ENCODE results near the gene WNT16. TPM values are rescaled to one million over a fixed set of nuclear protein-coding genes. Genes with fewer than 3 reads are reported as not detected.

The WNT16 gene, protein sequence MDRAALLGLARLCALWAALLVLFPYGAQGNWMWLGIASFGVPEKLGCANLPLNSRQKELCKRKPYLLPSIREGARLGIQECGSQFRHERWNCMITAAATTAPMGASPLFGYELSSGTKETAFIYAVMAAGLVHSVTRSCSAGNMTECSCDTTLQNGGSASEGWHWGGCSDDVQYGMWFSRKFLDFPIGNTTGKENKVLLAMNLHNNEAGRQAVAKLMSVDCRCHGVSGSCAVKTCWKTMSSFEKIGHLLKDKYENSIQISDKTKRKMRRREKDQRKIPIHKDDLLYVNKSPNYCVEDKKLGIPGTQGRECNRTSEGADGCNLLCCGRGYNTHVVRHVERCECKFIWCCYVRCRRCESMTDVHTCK
- polyA plus RNA-seq, result under 1 TPM; 0.02 to 0.05 TPM

DNA sequence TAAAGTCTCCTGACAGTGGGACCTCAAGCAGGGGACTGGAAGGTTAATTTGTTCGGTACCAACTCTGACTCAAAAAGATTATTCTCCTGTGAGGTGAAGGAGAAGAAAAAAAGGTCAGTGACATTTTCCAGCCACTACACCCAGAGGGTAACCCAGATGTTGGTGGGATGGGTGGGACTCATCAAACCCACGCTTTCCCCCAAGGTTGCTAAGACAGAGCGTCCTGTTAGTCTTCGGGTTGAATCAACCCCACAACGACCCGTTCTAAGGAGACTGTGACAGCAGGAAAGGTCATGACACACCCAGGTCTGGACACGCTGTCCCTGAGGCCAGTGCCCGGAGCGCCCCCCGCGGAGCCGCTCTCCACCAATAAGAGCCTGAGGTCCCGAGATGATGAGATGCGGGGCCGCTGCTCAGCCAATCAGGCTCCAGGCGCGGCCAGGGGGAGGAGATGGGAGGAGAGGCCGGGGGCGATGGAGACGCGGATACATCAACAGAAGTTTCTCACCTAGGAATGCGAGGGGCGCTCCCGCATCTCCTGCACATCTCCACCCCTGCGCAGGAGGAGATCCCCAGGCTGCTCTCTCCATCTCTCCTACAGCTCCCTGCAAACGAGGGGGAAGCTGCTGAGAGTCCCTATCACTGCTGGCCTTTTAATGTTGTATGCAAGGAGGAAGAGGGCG lies at the start of gene WNT16:
WNT16 (plus strand) TSS at position 493 of the 683 bp plus-strand sequence. CDS start 293 bp downstream, outside the sequence.
- Histone ChIP-seq H3K9me3 (ENCODE audit: control insufficient read depth in 2 of 2, insufficient read depth in 1 of 2, low read depth in 1 of 2, low read length in 1 of 2) (no peaks in the 10 kb centered on the region), H3K36me3 (ENCODE audit: control insufficient read depth in 2 of 2, insufficient read depth in 2 of 2, low read length in 1 of 2) (no peaks in the 10 kb centered on the region), H3K27me3 (ENCODE audit: control insufficient read depth in 1 of 2, insufficient read depth in 2 of 2, low read length in 2 of 2) (peaks cover 0 to 6% of the 10 kb centered on the region in 2 donors), H3K27ac (ENCODE audit: low read depth in 2 of 2, low read length in 1 of 2) (no peak within 1 kb of the TSS), H3K4me1 (ENCODE audit: control insufficient read depth in 2 of 2, insufficient read depth in 2 of 2, low read length in 1 of 2) (peaks cover 9 to 12% of the 10 kb centered on the region in 2 donors), H3K4me3 (ENCODE audit: low read depth in 1 of 2, low read length in 2 of 2) (peak within 1 kb of the TSS; percentile 33 to 46)
- WGBS, 2 donors, result 19 to 23% methylated on average over 27 of the region's 27 CpGs

DNA sequence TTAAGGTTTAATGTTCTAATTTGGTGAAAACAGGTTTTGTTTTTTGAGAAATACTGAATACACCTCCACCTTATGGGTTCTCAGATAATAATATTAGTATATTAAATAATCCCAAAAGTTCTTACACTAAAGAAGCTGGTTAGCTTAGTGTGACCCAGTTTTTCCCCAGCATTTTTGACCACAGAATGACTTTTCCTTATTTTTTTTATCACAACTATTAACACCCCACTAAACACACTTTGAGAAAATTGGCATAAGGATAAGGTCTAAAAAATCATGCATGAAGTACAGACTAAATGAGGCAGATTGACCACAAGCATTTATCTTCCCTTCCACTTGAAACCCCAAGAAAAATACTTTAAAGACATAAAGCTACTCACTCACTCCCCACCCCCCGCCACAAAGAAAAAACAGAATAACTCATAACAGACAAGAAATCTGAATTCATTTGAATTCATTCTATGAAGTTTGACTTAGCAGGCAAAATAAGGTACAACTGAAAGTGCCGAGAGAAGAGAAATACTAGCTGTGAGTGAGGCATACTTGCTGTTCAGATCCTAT lies 49.7 kb upstream of the WNT16 start:
- no peak overlapping the region for H3K4me3 ChIP-seq (ENCODE audit: low read depth in 1 of 2, low read length in 2 of 2)
- peaks cover 0 to 3% of the 10 kb centered on the region in 2 donors for H3K9me3 ChIP-seq (ENCODE audit: control insufficient read depth in 2 of 2, insufficient read depth in 1 of 2, low read depth in 1 of 2, low read length in 1 of 2)
- no peaks in the 10 kb centered on the region for H3K4me1 ChIP-seq (ENCODE audit: control insufficient read depth in 2 of 2, insufficient read depth in 2 of 2, low read length in 1 of 2)
- no peaks in the 10 kb centered on the region for H3K27me3 ChIP-seq (ENCODE audit: control insufficient read depth in 1 of 2, insufficient read depth in 2 of 2, low read length in 2 of 2)
- no peaks in the 10 kb centered on the region for H3K36me3 ChIP-seq (ENCODE audit: control insufficient read depth in 2 of 2, insufficient read depth in 2 of 2, low read length in 1 of 2)
- no peak overlapping the region for H3K27ac ChIP-seq (ENCODE audit: low read depth in 2 of 2, low read length in 1 of 2)
- 77 to 79% methylated on average over 2 of the region's 2 CpGs for WGBS, 2 donors

DNA sequence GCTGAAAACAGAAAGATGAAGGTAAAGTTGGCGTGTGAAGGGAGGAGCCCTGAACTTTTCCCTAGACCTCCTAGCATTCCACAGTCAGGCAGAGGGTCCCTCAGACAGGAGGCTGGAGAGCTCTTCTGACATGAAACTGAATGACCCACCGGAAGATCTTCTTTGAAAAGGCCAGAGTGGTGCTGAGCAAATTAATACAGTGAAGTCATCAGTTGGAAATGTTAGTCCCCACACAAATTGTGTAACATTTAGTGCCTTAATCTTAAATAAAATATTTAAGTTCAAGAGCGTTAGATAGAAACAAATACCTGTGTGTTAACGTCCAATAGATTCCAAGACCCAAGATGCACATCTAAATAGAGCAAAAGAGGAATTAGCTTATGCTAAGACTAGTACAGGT lies 49.0 kb upstream of the WNT16 start:
- H3K9me3 ChIP-seq (ENCODE audit: control insufficient read depth in 2 of 2, insufficient read depth in 1 of 2, low read depth in 1 of 2, low read length in 1 of 2), result peaks cover 0 to 3% of the 10 kb centered on the region in 2 donors
- WGBS, 2 donors, result 82 to 84% methylated on average over 4 of the region's 4 CpGs
- H3K27ac ChIP-seq (ENCODE audit: low read depth in 2 of 2, low read length in 1 of 2), result no peak overlapping the region
- H3K4me3 ChIP-seq (ENCODE audit: low read depth in 1 of 2, low read length in 2 of 2), result no peak overlapping the region
- no peaks in the 10 kb centered on the region for H3K27me3 ChIP-seq (ENCODE audit: control insufficient read depth in 1 of 2, insufficient read depth in 2 of 2, low read length in 2 of 2)
- no peaks in the 10 kb centered on the region for H3K4me1 ChIP-seq (ENCODE audit: control insufficient read depth in 2 of 2, insufficient read depth in 2 of 2, low read length in 1 of 2)
- no peaks in the 10 kb centered on the region for H3K36me3 ChIP-seq (ENCODE audit: control insufficient read depth in 2 of 2, insufficient read depth in 2 of 2, low read length in 1 of 2)

DNA sequence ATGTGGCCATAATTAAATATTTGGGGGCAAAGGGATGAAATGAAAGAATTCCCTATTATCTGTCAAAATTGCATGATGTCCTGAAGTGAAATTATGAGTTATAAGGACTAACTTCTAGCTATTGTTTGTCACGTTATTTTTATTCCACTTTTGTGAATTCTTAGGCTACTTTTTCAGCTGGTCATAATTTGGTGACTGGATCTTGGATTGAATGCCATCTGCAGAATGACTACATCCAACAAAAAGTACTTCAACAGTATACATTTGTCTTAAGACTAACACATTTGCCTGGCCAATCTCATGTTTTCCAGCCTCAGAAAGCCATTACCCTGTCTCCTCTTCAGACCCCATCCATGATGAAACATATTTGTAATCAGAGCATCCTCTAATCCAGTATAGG lies 48.1 kb upstream of the WNT16 start:
- WGBS, 2 donors, result 69 to 84% methylated on average over 1 of the region's 1 CpG
- no peak overlapping the region for H3K27ac ChIP-seq (ENCODE audit: low read depth in 2 of 2, low read length in 1 of 2)

DNA sequence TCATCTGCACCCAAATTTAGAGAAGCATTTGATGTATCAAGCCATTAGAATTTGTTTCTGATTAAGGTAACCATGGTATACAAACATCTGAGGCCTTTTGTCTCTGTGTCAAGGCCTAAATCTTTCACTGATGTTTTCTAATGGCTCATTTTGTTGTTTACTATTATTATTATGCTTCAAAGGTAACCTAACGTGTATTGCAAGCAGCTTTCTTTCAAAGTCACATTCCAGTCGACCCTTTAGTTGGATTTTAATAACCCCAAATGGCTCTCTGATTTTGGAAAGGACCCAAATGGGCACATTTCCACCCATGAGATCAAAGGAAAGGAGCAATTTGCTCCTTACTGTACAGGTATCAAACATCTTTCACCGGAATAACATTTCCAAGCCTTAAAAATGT lies 46.7 kb upstream of the WNT16 start:
- H3K27ac ChIP-seq (ENCODE audit: low read depth in 2 of 2, low read length in 1 of 2), result no peak overlapping the region
- H3K4me3 ChIP-seq (ENCODE audit: low read depth in 1 of 2, low read length in 2 of 2), result no peak overlapping the region
- no peaks in the 10 kb centered on the region for H3K27me3 ChIP-seq (ENCODE audit: control insufficient read depth in 1 of 2, insufficient read depth in 2 of 2, low read length in 2 of 2)
- H3K36me3 ChIP-seq (ENCODE audit: control insufficient read depth in 2 of 2, insufficient read depth in 2 of 2, low read length in 1 of 2), result no peaks in the 10 kb centered on the region
- H3K9me3 ChIP-seq (ENCODE audit: control insufficient read depth in 2 of 2, insufficient read depth in 1 of 2, low read depth in 1 of 2, low read length in 1 of 2), result peaks cover 0 to 6% of the 10 kb centered on the region in 2 donors
- H3K4me1 ChIP-seq (ENCODE audit: control insufficient read depth in 2 of 2, insufficient read depth in 2 of 2, low read length in 1 of 2), result no peaks in the 10 kb centered on the region
- WGBS, 2 donors, result 55 to 58% methylated on average over 3 of the region's 3 CpGs

More for the DNA sequence above, 48.1 kb upstream of the WNT16 start:
- Histone ChIP-seq H3K27me3 (ENCODE audit: control insufficient read depth in 1 of 2, insufficient read depth in 2 of 2, low read length in 2 of 2) (no peaks in the 10 kb centered on the region), H3K36me3 (ENCODE audit: control insufficient read depth in 2 of 2, insufficient read depth in 2 of 2, low read length in 1 of 2) (no peaks in the 10 kb centered on the region), H3K4me1 (ENCODE audit: control insufficient read depth in 2 of 2, insufficient read depth in 2 of 2, low read length in 1 of 2) (no peaks in the 10 kb centered on the region), H3K4me3 (ENCODE audit: low read depth in 1 of 2, low read length in 2 of 2) (no peak overlapping the region), H3K9me3 (ENCODE audit: control insufficient read depth in 2 of 2, insufficient read depth in 1 of 2, low read depth in 1 of 2, low read length in 1 of 2) (peaks cover 0 to 6% of the 10 kb centered on the region in 2 donors)

DNA sequence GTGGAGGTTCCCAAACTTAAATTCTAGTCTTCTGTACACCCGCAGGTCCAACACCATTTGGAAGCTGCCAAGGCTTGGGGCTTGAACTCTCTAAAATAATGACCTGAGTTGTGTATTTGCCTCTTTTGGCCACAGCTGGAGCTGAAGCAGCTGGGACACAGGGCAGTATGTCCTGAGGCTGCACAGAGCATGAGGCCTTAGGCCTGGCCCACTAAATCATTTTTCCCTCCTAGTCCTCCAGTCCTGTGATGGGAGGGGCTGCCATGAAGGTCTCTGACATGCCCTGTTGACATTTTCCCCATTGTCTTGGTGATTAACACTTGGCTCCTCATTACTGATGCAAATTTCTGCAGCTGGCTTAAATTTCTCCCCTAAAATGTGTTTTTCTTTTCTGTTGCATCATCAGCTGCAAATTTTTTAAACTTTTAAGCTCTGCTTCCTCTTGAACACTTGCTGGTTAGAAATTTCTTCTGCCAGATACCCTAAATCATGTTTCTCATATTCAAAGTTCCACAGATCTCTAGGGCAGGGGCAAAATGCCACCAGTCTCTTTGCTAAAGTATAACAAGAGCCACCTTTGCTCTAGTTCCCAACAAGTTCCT lies 43.6 kb upstream of the WNT16 start:
- H3K4me3 ChIP-seq (ENCODE audit: low read depth in 1 of 2, low read length in 2 of 2), result no peak overlapping the region
- no peaks in the 10 kb centered on the region for H3K4me1 ChIP-seq (ENCODE audit: control insufficient read depth in 2 of 2, insufficient read depth in 2 of 2, low read length in 1 of 2)
- no peaks in the 10 kb centered on the region for H3K36me3 ChIP-seq (ENCODE audit: control insufficient read depth in 2 of 2, insufficient read depth in 2 of 2, low read length in 1 of 2)
- WGBS, 2 donors, result 92 to 98% methylated on average over 1 of the region's 1 CpG
- no peak overlapping the region for H3K27ac ChIP-seq (ENCODE audit: low read depth in 2 of 2, low read length in 1 of 2)
- no peaks in the 10 kb centered on the region for H3K27me3 ChIP-seq (ENCODE audit: control insufficient read depth in 1 of 2, insufficient read depth in 2 of 2, low read length in 2 of 2)
- H3K9me3 ChIP-seq (ENCODE audit: control insufficient read depth in 2 of 2, insufficient read depth in 1 of 2, low read depth in 1 of 2, low read length in 1 of 2), result peaks cover 2 to 6% of the 10 kb centered on the region in 2 donors

DNA sequence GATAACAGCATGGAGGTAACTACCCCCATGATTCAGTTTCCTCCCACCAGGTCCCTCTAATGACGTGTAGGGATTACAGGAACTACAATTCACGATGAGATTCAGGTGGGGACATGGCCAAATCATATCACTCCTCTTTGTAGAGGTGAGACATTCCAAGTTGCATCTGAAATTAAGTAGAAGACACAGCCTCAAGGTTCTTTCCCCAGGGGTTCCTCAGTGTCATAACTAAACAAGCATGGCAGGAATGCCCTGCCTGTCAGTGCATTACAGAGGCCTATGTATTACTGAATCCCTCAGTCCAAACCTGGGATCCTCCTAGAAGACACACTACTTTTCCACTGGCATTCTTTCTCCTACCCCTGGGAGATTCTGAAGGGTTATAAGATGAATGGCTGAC lies 42.6 kb upstream of the WNT16 start:
- Histone ChIP-seq H3K4me1 (ENCODE audit: control insufficient read depth in 2 of 2, insufficient read depth in 2 of 2, low read length in 1 of 2) (no peaks in the 10 kb centered on the region), H3K27me3 (ENCODE audit: control insufficient read depth in 1 of 2, insufficient read depth in 2 of 2, low read length in 2 of 2) (no peaks in the 10 kb centered on the region), H3K9me3 (ENCODE audit: control insufficient read depth in 2 of 2, insufficient read depth in 1 of 2, low read depth in 1 of 2, low read length in 1 of 2) (peaks cover 2 to 6% of the 10 kb centered on the region in 2 donors), H3K4me3 (ENCODE audit: low read depth in 1 of 2, low read length in 2 of 2) (no peak overlapping the region), H3K36me3 (ENCODE audit: control insufficient read depth in 2 of 2, insufficient read depth in 2 of 2, low read length in 1 of 2) (no peaks in the 10 kb centered on the region), H3K27ac (ENCODE audit: low read depth in 2 of 2, low read length in 1 of 2) (no peak overlapping the region)
- WGBS, 2 donors, result 78 to 82% methylated on average over 2 of the region's 2 CpGs

DNA sequence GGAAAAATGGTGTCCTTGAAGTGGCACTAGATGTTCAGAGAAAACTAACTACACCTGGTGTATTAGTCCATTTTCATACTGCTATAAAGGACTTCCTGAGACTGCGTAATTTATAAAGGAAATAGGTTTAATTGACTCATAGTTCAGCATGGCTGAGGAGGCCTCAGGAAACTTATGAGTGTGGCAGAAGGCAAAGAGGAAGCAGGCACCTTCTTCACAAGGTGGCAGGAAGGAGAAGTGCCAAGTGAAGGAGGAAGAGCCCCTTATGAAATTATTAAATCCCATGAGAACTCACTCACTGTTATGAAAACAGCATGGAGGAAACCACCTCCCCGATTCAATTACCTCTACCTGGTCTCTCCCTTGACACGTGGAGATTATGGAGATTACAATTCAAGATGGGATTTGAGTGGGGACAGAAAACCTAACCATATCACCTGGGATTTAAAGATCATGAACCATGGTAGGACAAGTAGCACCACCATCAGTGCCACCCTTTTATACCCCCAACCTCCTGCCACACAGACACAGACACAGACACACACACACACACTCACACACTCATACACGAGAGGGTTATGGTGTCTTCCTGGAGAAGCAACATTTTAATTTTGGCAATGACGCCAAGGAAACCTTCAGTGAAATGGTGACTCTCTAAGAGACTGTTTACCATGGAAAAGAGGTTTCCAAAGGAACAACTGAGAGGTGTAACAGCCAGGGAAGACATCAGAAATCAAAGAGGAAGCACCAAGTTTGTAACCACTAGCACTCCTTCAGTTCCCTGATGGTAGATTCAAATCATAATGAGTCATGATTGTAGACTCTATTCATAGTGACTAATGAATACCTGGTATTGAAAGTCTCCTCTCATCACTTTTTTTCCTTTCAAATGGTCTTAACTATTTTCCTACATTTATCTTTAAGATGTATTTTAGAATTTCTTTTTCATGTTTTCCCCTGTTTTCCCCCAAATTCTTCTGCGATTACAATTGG lies 41.8 kb upstream of the WNT16 start:
- H3K4me3 ChIP-seq (ENCODE audit: low read depth in 1 of 2, low read length in 2 of 2), result no peak overlapping the region

DNA sequence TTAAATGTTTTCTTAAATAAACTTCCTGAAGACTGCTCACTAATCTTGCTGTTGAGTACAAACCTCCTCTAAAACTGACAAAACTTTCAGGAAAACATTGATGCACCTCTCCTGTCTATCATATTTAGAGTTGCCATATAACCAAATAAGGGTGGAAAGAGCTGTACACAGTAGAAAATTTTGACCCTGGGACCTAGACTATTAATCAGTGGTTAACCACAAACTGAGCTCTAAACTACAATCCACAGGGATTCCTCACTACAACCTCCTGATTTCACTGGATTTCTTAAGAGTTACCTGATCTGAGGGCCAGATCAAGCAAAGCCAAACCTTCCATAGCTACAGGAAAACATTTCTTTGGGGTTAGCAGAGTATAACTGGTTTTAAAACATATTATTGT lies 39.9 kb upstream of the WNT16 start:
- no peaks in the 10 kb centered on the region for H3K36me3 ChIP-seq (ENCODE audit: control insufficient read depth in 2 of 2, insufficient read depth in 2 of 2, low read length in 1 of 2)
- H3K9me3 ChIP-seq (ENCODE audit: control insufficient read depth in 2 of 2, insufficient read depth in 1 of 2, low read depth in 1 of 2, low read length in 1 of 2), result peaks cover 2 to 3% of the 10 kb centered on the region in 2 donors
- no peak overlapping the region for H3K27ac ChIP-seq (ENCODE audit: low read depth in 2 of 2, low read length in 1 of 2)
- H3K4me1 ChIP-seq (ENCODE audit: control insufficient read depth in 2 of 2, insufficient read depth in 2 of 2, low read length in 1 of 2), result no peaks in the 10 kb centered on the region
- no peak overlapping the region for H3K4me3 ChIP-seq (ENCODE audit: low read depth in 1 of 2, low read length in 2 of 2)
- no peaks in the 10 kb centered on the region for H3K27me3 ChIP-seq (ENCODE audit: control insufficient read depth in 1 of 2, insufficient read depth in 2 of 2, low read length in 2 of 2)

More for the DNA sequence above, 41.8 kb upstream of the WNT16 start:
- no peaks in the 10 kb centered on the region for H3K4me1 ChIP-seq (ENCODE audit: control insufficient read depth in 2 of 2, insufficient read depth in 2 of 2, low read length in 1 of 2)
- WGBS, 2 donors, result 83 to 84% methylated on average over 6 of the region's 6 CpGs
- H3K27me3 ChIP-seq (ENCODE audit: control insufficient read depth in 1 of 2, insufficient read depth in 2 of 2, low read length in 2 of 2), result no peaks in the 10 kb centered on the region
- H3K36me3 ChIP-seq (ENCODE audit: control insufficient read depth in 2 of 2, insufficient read depth in 2 of 2, low read length in 1 of 2), result no peaks in the 10 kb centered on the region
- peaks cover 2 to 6% of the 10 kb centered on the region in 2 donors for H3K9me3 ChIP-seq (ENCODE audit: control insufficient read depth in 2 of 2, insufficient read depth in 1 of 2, low read depth in 1 of 2, low read length in 1 of 2)
- H3K27ac ChIP-seq (ENCODE audit: low read depth in 2 of 2, low read length in 1 of 2), result no peak overlapping the region
